RWPE2 (cell line): ENCODE measurements around the gene RPL13.

Experiments
- ATAC-seq: fragments of 200-7000 bp; cut with Tn5 transposase; 3 replicates; pipeline ENCODE4 v1.9.1; 2021; ENCODE audit warnings: low read depth
- DNase-seq: peaks from one replicate; pipeline ENCODE4 v3.0.0-alpha.2; 2020; ENCODE audit warnings: low spot score
- H3K27ac ChIP-seq: fragments of 450-650 bp; 2 replicates; pipeline ENCODE4 v1.5.1; 2017; ENCODE audit warnings: mild to moderate bottlenecking; ENCODE audit not compliant: poor library complexity, severe bottlenecking
- H3K27me3 ChIP-seq: fragments of 250-450 bp; sonication (Bioruptor Pico); 2 replicates; pipeline ENCODE4 v1.5.1; 2021; ENCODE audit warnings: mild to moderate bottlenecking, moderate library complexity; ENCODE audit not compliant: insufficient read depth, poor library complexity, severe bottlenecking
- H3K36me3 ChIP-seq: fragments of 250-450 bp; sonication (Bioruptor Pico); 2 replicates; pipeline ENCODE4 v1.5.1; 2020; ENCODE audit warnings: low read depth, mild to moderate bottlenecking, moderate library complexity
- H3K4me1 ChIP-seq: fragments of 250-450 bp; sonication (Bioruptor Pico); 2 replicates; pipeline ENCODE4 v1.5.1; 2021; ENCODE audit warnings: mild to moderate bottlenecking, moderate library complexity; ENCODE audit not compliant: insufficient read depth, poor library complexity, severe bottlenecking
- H3K4me3 ChIP-seq: fragments of 250-450 bp; sonication (Bioruptor Pico); 2 replicates; pipeline ENCODE4 v1.5.1; 2021; ENCODE audit warnings: mild to moderate bottlenecking, moderate library complexity; ENCODE audit not compliant: severe bottlenecking
- H3K9me3 ChIP-seq: fragments of 250-450 bp; sonication (Bioruptor Pico); 2 replicates; pipeline ENCODE4 v1.5.1; 2021; ENCODE audit warnings: mild to moderate bottlenecking, moderate library complexity; ENCODE audit not compliant: severe bottlenecking
- CTCF ChIP-seq: fragments of 450-650 bp; IDR thresholded peaks from one replicate; pipeline ENCODE4 v1.5.1; 2017; ENCODE audit warnings: mild to moderate bottlenecking, moderate library complexity; ENCODE audit not compliant: poor library complexity, severe bottlenecking

Gene RPL13

GRCh38 chr16:89536886-89537548, 23.5 kb upstream of the RPL13 start:
- H3K4me1 ChIP-seq: no peaks in the 10 kb centered on the region
- no peaks in the 10 kb centered on the region for H3K9me3 ChIP-seq
- H3K27me3 ChIP-seq: no peaks in the 10 kb centered on the region
- H3K36me3 ChIP-seq: peaks cover 62% of the 10 kb centered on the region
- no peak overlapping the region for H3K4me3 ChIP-seq
- DNase-seq (no peak), ATAC-seq (no peak; the same call in 2 of the 3 replicates)
- H3K27ac ChIP-seq: no peak overlapping the region
- no peak for TF ChIP-seq CTCF

GRCh38 chr16:89537549-89537925, 22.9 kb upstream of the RPL13 start:
- no peak for ATAC-seq
- no peaks in the 10 kb centered on the region for H3K9me3 ChIP-seq
- peaks cover 62% of the 10 kb centered on the region for H3K36me3 ChIP-seq
- H3K27ac ChIP-seq: no peak overlapping the region
- no peak overlapping the region for H3K4me3 ChIP-seq
- TF ChIP-seq CTCF: no peak
- DNase-seq: no peak
- H3K4me1 ChIP-seq: no peaks in the 10 kb centered on the region
- H3K27me3 ChIP-seq: no peaks in the 10 kb centered on the region

- no peaks in the 10 kb centered on the region for H3K4me1 ChIP-seq
- DNase-seq (no peak), ATAC-seq (no peak)
- peaks cover 59% of the 10 kb centered on the region for H3K36me3 ChIP-seq
- TF ChIP-seq CTCF: no peak
- no peaks in the 10 kb centered on the region for H3K9me3 ChIP-seq
- H3K4me3 ChIP-seq: no peak overlapping the region
- H3K27me3 ChIP-seq: no peaks in the 10 kb centered on the region
- no peak overlapping the region for H3K27ac ChIP-seq
Measured at GRCh38 chr16:89538286-89538685, 22.2 kb upstream of the RPL13 start.

GRCh38 chr16:89540557-89540956, 19.9 kb upstream of the RPL13 start:
- no peak for DNase-seq

More at GRCh38 chr16:89540557-89540956, 19.9 kb upstream of the RPL13 start:
- H3K27ac ChIP-seq: no peak overlapping the region
- TF ChIP-seq CTCF: no peak
- no peak for ATAC-seq
- peaks cover 51% of the 10 kb centered on the region for H3K36me3 ChIP-seq
- H3K27me3 ChIP-seq: no peaks in the 10 kb centered on the region
- no peaks in the 10 kb centered on the region for H3K9me3 ChIP-seq
- H3K4me3 ChIP-seq: no peak overlapping the region
- H3K4me1 ChIP-seq: no peaks in the 10 kb centered on the region
